ENCODE results near the gene NOTCH1.

GRCh38 chr9:136501686-136502085, 44.2 kb downstream of the NOTCH1 start:
- no peak for TF ChIP-seq EZH2 (IDR thresholded peaks at IDR 0.05; ENCODE audit: low read length, missing control alignments)
- no peak for TF ChIP-seq CTCF (conservative IDR thresholded peaks at IDR 0.05 in 1 of 2, IDR thresholded peaks at IDR 0.05 in 1 of 2; ENCODE audit: low read depth in 1 of 2, low read length in 2 of 2)
